GM12878 (cell line): ENCODE results near the gene ATN1.

ENCODE experiments used
- NFYB ChIP-seq: IDR thresholded peaks from 2 replicates; pipeline ENCODE4 v1.6.1; 2011; ENCODE audit warnings: low read depth, mild to moderate bottlenecking, low read length, improper control_type of control experiment, moderate library complexity; ENCODE audit not compliant: insufficient read depth
- POLR2AphosphoS2 ChIP-seq: IDR thresholded peaks from 2 replicates; pipeline ENCODE4 v1.6.1; 2011; ENCODE audit warnings: low read depth, mild to moderate bottlenecking, low read length, improper control_type of control experiment, moderate library complexity
- RELA ChIP-seq: fragments of 450-650 bp; IDR thresholded peaks from 2 replicates; pipeline ENCODE4 v1.8.0; 2014; ENCODE audit warnings: borderline replicate concordance; ENCODE audit not compliant: partially characterized antibody
- ZNF274 ChIP-seq: IDR thresholded peaks from one replicate; pipeline ENCODE4 v1.8.0; 2011; ENCODE audit not compliant: insufficient read length, insufficient read depth
- TF ChIP-seq, protein P1 (sequence below), 3 experiments: IDR thresholded peaks in 2 of 3; conservative IDR thresholded peaks in 1 of 3; 2 replicates each; pipeline ENCODE4 v1.5.1; 2011; ENCODE audit warnings: low read depth in 3 of 3, low read length in 3 of 3, mild to moderate bottlenecking in 3 of 3, control low read depth in 2 of 3, moderate library complexity in 2 of 3, inconsistent platforms in 1 of 3, mixed read lengths in 1 of 3; ENCODE audit not compliant: control insufficient read depth in 2 of 3, insufficient read depth in 1 of 3; ENCODE audit errors: extremely low read depth in 1 of 3
- TF ChIP-seq, protein P2 (sequence below): fragments of 450-650 bp; IDR thresholded peaks from 2 replicates; pipeline ENCODE4 v1.6.1; 2016; ENCODE audit warnings: mild to moderate bottlenecking

DNA sequence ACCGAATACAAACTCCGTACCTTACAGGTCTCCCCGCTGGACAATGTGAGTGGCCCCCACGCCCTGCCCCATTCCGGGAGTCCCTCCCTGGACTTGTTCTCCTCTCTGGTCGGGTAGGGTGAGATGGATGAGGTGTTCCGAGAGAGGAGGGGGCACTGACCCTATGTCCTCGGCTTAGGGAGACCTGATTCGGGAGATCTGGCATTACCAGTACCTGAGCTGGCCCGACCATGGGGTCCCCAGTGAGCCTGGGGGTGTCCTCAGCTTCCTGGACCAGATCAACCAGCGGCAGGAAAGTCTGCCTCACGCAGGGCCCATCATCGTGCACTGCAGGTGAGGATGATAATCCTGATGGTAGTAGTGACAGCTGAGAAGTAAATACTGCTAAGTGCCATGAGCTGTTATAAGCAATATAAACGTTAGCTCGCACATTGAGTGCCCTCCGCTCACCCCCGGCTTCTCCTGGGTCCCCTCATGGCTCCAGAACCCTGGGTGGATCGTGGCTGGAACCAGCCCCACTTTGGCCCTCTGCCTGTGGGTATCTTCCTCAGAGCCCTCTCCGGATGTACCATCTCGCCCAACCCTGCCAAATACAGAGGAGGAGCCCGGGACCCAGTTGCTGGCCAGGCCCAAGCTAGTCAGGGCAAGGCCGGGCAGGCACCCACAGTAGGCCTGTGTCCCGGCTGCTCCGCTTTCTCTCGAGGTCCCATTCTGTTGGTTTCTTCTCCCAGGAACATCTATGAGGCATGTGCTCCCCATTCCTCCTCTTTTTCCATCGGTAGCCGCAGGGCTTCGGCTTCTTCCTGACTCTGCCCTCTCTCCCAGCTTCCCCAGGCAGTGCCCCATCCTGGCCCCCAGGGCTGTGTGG, 30.2 kb downstream of the ATN1 start:
- TF ChIP-seq NFYB: no peak
- TF ChIP-seq, protein P1, sequence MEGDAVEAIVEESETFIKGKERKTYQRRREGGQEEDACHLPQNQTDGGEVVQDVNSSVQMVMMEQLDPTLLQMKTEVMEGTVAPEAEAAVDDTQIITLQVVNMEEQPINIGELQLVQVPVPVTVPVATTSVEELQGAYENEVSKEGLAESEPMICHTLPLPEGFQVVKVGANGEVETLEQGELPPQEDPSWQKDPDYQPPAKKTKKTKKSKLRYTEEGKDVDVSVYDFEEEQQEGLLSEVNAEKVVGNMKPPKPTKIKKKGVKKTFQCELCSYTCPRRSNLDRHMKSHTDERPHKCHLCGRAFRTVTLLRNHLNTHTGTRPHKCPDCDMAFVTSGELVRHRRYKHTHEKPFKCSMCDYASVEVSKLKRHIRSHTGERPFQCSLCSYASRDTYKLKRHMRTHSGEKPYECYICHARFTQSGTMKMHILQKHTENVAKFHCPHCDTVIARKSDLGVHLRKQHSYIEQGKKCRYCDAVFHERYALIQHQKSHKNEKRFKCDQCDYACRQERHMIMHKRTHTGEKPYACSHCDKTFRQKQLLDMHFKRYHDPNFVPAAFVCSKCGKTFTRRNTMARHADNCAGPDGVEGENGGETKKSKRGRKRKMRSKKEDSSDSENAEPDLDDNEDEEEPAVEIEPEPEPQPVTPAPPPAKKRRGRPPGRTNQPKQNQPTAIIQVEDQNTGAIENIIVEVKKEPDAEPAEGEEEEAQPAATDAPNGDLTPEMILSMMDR (IDR thresholded peaks at IDR 0.05 in 2 of 3, conservative IDR thresholded peaks at IDR 0.05 in 1 of 3; ENCODE audit: control insufficient read depth in 2 of 3, extremely low read depth in 1 of 3, insufficient read depth in 1 of 3, low read depth in 3 of 3, low read length in 3 of 3): no peak
- TF ChIP-seq ZNF274: no peak
- TF ChIP-seq, protein P2, sequence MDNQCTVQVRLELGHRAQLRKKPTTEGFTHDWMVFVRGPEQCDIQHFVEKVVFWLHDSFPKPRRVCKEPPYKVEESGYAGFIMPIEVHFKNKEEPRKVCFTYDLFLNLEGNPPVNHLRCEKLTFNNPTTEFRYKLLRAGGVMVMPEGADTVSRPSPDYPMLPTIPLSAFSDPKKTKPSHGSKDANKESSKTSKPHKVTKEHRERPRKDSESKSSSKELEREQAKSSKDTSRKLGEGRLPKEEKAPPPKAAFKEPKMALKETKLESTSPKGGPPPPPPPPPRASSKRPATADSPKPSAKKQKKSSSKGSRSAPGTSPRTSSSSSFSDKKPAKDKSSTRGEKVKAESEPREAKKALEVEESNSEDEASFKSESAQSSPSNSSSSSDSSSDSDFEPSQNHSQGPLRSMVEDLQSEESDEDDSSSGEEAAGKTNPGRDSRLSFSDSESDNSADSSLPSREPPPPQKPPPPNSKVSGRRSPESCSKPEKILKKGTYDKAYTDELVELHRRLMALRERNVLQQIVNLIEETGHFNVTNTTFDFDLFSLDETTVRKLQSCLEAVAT: no peak; the same call in 1 of the 2 replicates
- no peak for TF ChIP-seq RELA
- no peak for TF ChIP-seq POLR2AphosphoS2
